Measurements from ENCODE around the gene SLK.

GRCh38 chr10:104002911-104003310, 36.0 kb downstream of the SLK start:
- TF ChIP-seq POLR2A (IDR thresholded peaks at IDR 0.05) (no peak), POLR2AphosphoS5 (IDR thresholded peaks at IDR 0.05) (no peak), CTCF (IDR thresholded peaks at IDR 0.05) (no peak)

All from upper lobe of left lung (tissue), 4 donors.